ENCODE results near the gene SPDYE2.
"Not testable (repeated sequence)": the region's sequence is repeated elsewhere in the genome, so short reads cannot be mapped to it uniquely, and the experiment has no call there.

DNA sequence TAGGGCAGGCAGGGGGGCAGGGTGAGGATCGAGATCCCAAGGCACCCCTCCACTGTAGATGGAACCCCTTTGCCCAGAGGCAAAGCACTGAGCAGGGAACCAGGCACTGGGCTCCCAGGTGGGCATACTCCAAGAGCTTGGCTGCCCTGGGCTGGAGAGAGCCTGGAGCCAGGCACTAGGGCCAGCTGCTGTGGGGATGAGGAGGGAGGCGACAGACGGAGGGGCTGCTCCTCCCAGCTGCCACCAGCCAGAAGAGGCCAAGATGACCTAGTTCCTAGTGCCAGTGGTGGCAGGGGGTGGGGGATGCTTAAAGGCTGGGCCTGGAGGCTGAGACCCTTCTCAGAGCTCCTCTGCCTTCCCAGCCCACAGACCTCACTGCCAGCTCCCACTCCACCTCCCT, 35.1 kb upstream of the SPDYE2 start:
- TF ChIP-seq EZH2 (IDR thresholded peaks at IDR 0.05; ENCODE audit: borderline replicate concordance, control insufficient read depth, low read depth, low read length); EGR1 (IDR thresholded peaks at IDR 0.05; ENCODE audit: borderline replicate concordance in 1 of 2, low read depth in 2 of 2, low read length in 2 of 2); ZSCAN29 (IDR thresholded peaks at IDR 0.05); JUND (IDR thresholded peaks at IDR 0.05; ENCODE audit: low read depth, low read length); RELA (IDR thresholded peaks at IDR 0.05; ENCODE audit: borderline replicate concordance, partially characterized antibody); NR2C2 (IDR thresholded peaks at IDR 0.05; ENCODE audit: borderline replicate concordance, control insufficient read depth, insufficient read length, low read depth); POLR2A (IDR thresholded peaks at IDR 0.05; ENCODE audit: low read depth, low read length); ZNF622 (IDR thresholded peaks at IDR 0.05); MEF2A (IDR thresholded peaks at IDR 0.05; ENCODE audit: insufficient read depth, low read depth, low read length); SIN3A (IDR thresholded peaks at IDR 0.05; ENCODE audit: low read depth, low read length); YY1 (IDR thresholded peaks at IDR 0.05; ENCODE audit: low read depth, low read length): not testable (repeated sequence)
- TF ChIP-seq, protein P1, sequence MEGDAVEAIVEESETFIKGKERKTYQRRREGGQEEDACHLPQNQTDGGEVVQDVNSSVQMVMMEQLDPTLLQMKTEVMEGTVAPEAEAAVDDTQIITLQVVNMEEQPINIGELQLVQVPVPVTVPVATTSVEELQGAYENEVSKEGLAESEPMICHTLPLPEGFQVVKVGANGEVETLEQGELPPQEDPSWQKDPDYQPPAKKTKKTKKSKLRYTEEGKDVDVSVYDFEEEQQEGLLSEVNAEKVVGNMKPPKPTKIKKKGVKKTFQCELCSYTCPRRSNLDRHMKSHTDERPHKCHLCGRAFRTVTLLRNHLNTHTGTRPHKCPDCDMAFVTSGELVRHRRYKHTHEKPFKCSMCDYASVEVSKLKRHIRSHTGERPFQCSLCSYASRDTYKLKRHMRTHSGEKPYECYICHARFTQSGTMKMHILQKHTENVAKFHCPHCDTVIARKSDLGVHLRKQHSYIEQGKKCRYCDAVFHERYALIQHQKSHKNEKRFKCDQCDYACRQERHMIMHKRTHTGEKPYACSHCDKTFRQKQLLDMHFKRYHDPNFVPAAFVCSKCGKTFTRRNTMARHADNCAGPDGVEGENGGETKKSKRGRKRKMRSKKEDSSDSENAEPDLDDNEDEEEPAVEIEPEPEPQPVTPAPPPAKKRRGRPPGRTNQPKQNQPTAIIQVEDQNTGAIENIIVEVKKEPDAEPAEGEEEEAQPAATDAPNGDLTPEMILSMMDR (IDR thresholded peaks at IDR 0.05 in 2 of 3, conservative IDR thresholded peaks at IDR 0.05 in 1 of 3; ENCODE audit: control insufficient read depth in 2 of 3, extremely low read depth in 1 of 3, insufficient read depth in 1 of 3, low read depth in 3 of 3, low read length in 3 of 3) = not testable (repeated sequence)
- TF ChIP-seq, protein P2, sequence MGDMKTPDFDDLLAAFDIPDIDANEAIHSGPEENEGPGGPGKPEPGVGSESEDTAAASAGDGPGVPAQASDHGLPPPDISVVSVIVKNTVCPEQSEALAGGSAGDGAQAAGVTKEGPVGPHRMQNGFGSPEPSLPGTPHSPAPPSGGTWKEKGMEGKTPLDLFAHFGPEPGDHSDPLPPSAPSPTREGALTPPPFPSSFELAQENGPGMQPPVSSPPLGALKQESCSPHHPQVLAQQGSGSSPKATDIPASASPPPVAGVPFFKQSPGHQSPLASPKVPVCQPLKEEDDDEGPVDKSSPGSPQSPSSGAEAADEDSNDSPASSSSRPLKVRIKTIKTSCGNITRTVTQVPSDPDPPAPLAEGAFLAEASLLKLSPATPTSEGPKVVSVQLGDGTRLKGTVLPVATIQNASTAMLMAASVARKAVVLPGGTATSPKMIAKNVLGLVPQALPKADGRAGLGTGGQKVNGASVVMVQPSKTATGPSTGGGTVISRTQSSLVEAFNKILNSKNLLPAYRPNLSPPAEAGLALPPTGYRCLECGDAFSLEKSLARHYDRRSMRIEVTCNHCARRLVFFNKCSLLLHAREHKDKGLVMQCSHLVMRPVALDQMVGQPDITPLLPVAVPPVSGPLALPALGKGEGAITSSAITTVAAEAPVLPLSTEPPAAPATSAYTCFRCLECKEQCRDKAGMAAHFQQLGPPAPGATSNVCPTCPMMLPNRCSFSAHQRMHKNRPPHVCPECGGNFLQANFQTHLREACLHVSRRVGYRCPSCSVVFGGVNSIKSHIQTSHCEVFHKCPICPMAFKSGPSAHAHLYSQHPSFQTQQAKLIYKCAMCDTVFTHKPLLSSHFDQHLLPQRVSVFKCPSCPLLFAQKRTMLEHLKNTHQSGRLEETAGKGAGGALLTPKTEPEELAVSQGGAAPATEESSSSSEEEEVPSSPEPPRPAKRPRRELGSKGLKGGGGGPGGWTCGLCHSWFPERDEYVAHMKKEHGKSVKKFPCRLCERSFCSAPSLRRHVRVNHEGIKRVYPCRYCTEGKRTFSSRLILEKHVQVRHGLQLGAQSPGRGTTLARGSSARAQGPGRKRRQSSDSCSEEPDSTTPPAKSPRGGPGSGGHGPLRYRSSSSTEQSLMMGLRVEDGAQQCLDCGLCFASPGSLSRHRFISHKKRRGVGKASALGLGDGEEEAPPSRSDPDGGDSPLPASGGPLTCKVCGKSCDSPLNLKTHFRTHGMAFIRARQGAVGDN (IDR thresholded peaks at IDR 0.05) = not testable (repeated sequence)
- TF ChIP-seq, protein P3, sequence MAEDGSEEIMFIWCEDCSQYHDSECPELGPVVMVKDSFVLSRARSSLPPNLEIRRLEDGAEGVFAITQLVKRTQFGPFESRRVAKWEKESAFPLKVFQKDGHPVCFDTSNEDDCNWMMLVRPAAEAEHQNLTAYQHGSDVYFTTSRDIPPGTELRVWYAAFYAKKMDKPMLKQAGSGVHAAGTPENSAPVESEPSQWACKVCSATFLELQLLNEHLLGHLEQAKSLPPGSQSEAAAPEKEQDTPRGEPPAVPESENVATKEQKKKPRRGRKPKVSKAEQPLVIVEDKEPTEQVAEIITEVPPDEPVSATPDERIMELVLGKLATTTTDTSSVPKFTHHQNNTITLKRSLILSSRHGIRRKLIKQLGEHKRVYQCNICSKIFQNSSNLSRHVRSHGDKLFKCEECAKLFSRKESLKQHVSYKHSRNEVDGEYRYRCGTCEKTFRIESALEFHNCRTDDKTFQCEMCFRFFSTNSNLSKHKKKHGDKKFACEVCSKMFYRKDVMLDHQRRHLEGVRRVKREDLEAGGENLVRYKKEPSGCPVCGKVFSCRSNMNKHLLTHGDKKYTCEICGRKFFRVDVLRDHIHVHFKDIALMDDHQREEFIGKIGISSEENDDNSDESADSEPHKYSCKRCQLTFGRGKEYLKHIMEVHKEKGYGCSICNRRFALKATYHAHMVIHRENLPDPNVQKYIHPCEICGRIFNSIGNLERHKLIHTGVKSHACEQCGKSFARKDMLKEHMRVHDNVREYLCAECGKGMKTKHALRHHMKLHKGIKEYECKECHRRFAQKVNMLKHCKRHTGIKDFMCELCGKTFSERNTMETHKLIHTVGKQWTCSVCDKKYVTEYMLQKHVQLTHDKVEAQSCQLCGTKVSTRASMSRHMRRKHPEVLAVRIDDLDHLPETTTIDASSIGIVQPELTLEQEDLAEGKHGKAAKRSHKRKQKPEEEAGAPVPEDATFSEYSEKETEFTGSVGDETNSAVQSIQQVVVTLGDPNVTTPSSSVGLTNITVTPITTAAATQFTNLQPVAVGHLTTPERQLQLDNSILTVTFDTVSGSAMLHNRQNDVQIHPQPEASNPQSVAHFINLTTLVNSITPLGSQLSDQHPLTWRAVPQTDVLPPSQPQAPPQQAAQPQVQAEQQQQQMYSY (CRISPR knock-in tag; IDR thresholded peaks at IDR 0.05) = not testable (repeated sequence)
